Measurements from ENCODE around the gene GPR68. TPM values are rescaled to one million over a fixed set of nuclear protein-coding genes. Genes with fewer than 3 reads are reported as not detected.

GPR68 gene
- total and polyA plus RNA-seq, 2 of the 4 experiments (the other 2 are of a cell fraction) = 0.72 to 0.94 TPM

DNA sequence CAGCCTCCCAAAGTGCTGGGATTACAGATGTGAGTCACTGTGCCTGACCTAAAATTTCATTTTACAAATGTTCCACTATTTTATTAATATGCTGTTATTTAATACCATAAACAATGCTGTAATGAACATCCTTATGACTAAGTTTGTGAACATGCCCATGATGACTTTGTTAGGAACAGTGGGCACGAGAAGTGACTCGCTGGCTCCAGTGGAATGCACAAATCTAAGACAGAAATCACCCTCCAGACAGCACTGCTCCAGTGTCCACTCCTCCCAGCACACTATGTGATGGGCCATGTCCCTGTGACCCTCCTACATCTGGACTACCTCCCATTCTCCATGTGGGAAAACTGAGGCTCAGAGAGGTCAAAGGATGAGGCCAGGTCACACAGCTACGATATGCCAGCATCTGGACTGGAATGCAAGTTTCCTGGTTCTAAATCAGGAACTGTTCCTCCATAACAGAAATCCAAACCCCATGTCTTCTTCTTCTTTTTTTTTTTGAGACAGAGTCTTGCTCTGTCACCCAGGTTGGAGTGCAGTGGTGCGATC, 57.9 kb downstream of the GPR68 start:
- no peak overlapping the region; the same call in 1 of the 2 replicates for H3K18ac ChIP-seq (ENCODE audit: low read depth, low read length)
- H2AFZ ChIP-seq (replicated peaks; ENCODE audit: low read length, poor library complexity) = peak overlapping the region; percentile 56
- 0 out of 2 replicates have a peak overlapping the region, but pooled peaks have one; percentile 21 for H3K14ac ChIP-seq (replicated peaks; ENCODE audit: low read depth, low read length)
- H4K5ac ChIP-seq (ENCODE audit: low read depth, low read length) = no peak overlapping the region
- H4K91ac ChIP-seq (ENCODE audit: insufficient read depth, low read depth, low read length) = no peak overlapping the region
- no TSS peak for BruUV-seq (replicated peaks)
- H3K36me3 ChIP-seq (ENCODE audit: control insufficient read depth, insufficient read depth, low read length) = peaks cover 21% of the 10 kb centered on the region
- no peak overlapping the region for H3K56ac ChIP-seq (ENCODE audit: extremely low read depth, insufficient read depth, low read length)
- H3K9ac ChIP-seq (ENCODE audit: low read depth, low read length) = no peak overlapping the region
- no peak overlapping the region for H2AK9ac ChIP-seq (replicated peaks; ENCODE audit: low read depth, low read length, poor library complexity)
- H3K9me1 ChIP-seq (ENCODE audit: insufficient read depth, low read length) = peaks cover 8% of the 10 kb centered on the region
- no peak overlapping the region for H2BK120ac ChIP-seq (ENCODE audit: low read depth, low read length)
- intact Hi-C loops (cut with micrococcal nuclease) (no loop called here), dilution Hi-C loops (cut with HindIII; ENCODE audit: low sequenced_read_pairs, unreplicated experiment) (no loop called here), in situ Hi-C loops (cut with MboI; ENCODE audit: low sequenced_read_pairs) (no loop called here)
- 0 out of 4 replicates have a peak overlapping the region, but pooled peaks of 1 of the 2 experiments have one; percentile 60 for H4K8ac ChIP-seq (ENCODE audit: low read depth in 2 of 2, low read length in 2 of 2)
- H4K20me1 ChIP-seq (ENCODE audit: insufficient read depth, low read length) = peaks cover 3% of the 10 kb centered on the region; the same call in 1 of the 2 replicates
- POLR2A ChIA-PET (ENCODE audit: unreplicated experiment) = no interaction called here
- TF ChIP-seq FOS (IDR thresholded peaks at IDR 0.05; ENCODE audit: low read depth, low read length) (peak; percentile 43; the same call in 1 of the 2 replicates), NFE2L2 (IDR thresholded peaks at IDR 0.05; ENCODE audit: low read depth, low read length) (no peak), RAD21 (IDR thresholded peaks at IDR 0.05; ENCODE audit: low read length) (no peak), RFX5 (IDR thresholded peaks at IDR 0.05; ENCODE audit: low read depth, low read length) (no peak), MXI1 (IDR thresholded peaks at IDR 0.05; ENCODE audit: borderline replicate concordance, low read depth, low read length) (no peak), BHLHE40 (IDR thresholded peaks at IDR 0.05; ENCODE audit: low read depth, low read length) (peak; percentile 74)
- H3K4me2 ChIP-seq (ENCODE audit: low read depth, low read length) = no peak overlapping the region
- no peak overlapping the region for H3K23ac ChIP-seq (ENCODE audit: low read depth, low read length)
- no peak overlapping the region for H2BK5ac ChIP-seq (ENCODE audit: low read depth, low read length, poor library complexity, severe bottlenecking)
- no CpG with 5 or more reads among the region's 4 CpGs for WGBS, 2 experiments (ENCODE audit: extremely low coverage in 2 of 2, insufficient read length in 1 of 2)
- peak overlapping the region; percentile 85; the same call in 1 of the 2 replicates for H2AK5ac ChIP-seq (ENCODE audit: low read depth, low read length)
- no peak overlapping the region for H2BK20ac ChIP-seq (ENCODE audit: low read depth, low read length)
- no peaks in the 10 kb centered on the region for H3K9me3 ChIP-seq (ENCODE audit: control insufficient read depth, insufficient read depth, low read length)
- CTCF ChIA-PET = interaction anchor here (0.6 to 1.8 kb wide), 3 partner anchors 9 to 138 kb away, joined by 3 to 5 read pairs (median 3); no protein-coding TSS in a partner anchor
- no peak overlapping the region for H3K4me3 ChIP-seq (ENCODE audit: insufficient read depth, low read depth, low read length)
- DNase-seq (peak; percentile 65), ATAC-seq (ENCODE audit: low read depth) (peak; percentile 86)
- no peaks in the 10 kb centered on the region for H3K27me3 ChIP-seq (ENCODE audit: control insufficient read depth, insufficient read depth, low read length)
- peaks cover 2% of the 10 kb centered on the region; the same call in 1 of the 2 replicates for H3K4me1 ChIP-seq (ENCODE audit: control insufficient read depth, insufficient read depth, low read length)
- H3K27ac ChIP-seq (ENCODE audit: insufficient read depth, low read length) = no peak overlapping the region; the same call in 1 of the 2 replicates
- 0 out of 2 replicates have a peak overlapping the region, but pooled peaks have one; percentile 43 for H3K4ac ChIP-seq (ENCODE audit: low read depth, low read length)
- no peak overlapping the region for H2BK15ac ChIP-seq (ENCODE audit: low read depth, low read length)
- H3K79me1 ChIP-seq (ENCODE audit: low read depth in 1 of 2, low read length in 2 of 2) = no peaks in the 10 kb centered on the region

Measured in IMR-90 (cell line).